Ammon's horn (tissue), 1 donor: ENCODE measurements around the gene MESD.

Experiments
- DNase-seq: peaks from one replicate; pipeline ENCODE4 v3.0.0-alpha.2; 2016; ENCODE audit warnings: low spot score

The MESD gene

DNA sequence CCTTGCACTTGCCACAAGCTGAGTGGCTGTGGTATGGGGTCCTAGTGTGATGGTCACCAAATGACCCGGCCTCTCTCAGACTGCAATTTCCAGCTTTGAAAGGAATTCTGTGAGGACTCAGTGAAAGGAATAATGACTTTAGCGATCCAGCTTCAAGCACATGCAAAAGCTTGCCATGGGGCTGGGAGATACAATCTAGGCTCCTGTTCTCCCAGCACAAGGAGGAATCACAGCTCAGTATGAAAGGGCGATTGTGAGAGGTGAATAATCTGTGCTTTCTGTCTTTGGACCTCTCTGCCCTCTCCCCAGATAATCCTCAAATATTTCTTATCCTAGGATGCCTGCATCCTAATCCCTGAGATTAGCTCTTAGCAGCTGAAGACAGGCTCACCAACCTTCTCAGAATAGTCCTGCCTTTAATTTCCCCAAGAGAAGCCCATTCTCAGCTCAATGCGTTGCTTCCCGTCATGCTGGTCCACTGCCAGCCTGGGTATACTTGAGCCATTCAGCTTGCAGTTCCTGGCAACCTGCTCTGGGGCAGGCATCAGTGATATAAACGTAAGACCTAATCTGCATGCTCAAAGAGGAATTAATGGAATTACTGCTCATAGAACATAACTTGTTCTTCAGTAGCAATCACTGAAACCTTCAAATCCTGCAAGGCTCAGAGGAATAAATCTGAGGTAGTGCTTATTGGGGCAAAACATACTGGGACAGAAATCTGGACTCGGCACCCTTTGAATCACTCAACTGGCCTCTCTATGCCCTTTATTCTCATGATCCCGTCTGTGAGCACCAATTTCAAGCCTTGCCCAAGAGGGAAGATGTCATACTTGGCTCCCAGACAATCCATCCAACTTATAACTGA is 26.2 kb upstream of the MESD start:
- peak; percentile 86 for DNase-seq

DNA sequence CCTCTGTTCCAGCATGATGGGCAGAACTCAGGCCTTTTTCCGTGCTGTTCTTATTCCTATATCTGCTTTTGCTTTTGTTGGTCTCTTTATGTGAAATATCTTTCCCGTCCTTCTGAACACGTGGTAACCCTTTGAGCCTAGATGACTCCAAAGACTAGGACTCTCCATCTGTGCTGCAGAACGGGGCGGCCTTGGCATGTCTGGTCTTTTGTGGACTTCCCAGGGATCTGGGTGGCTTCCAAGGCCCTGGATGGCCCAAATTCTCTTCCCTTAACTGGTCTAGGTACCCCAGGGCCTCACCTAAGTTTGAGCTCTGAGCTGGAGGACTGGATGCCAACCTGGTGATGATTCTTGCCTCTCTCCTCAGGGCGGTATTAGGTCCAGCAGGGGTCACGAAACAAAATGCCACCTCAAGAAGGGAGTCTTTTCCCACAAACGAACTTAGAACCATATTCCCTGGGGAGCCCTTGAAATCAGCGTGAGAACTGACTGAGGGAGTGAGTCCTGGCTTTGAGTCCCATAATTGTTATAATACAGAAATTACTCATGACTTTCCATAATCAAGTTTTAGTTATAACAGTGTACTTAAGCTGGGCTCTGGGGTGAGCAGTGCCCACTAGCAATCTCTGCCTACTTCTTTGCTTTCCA is 25.0 kb upstream of the MESD start:
- no peak for DNase-seq

DNA sequence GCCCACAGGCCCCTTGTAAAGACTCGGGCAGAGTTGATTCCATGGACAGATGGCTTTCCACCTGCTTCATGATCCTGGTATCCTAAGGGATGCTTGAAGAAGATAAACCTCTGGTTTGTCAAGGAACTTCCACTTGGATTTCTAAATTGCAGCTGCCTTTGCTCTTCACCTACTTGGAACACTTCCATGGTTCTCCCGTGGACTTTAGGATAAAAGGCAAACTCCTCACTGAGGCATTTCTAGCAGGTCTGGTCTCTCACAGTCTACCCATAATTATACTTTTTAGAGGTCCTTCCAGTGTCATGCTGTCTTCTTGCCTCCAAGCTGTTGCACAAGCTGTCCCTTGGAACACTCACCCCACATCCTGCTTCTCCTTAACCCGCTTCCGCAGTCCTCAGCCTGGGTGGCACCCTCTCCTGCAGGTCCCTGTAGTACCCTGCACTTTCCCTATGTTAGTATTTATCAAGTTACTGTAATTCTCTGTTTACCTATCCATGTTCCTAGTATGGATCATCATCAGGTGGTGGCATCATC is 23.8 kb upstream of the MESD start:
- DNase-seq = no peak

DNA sequence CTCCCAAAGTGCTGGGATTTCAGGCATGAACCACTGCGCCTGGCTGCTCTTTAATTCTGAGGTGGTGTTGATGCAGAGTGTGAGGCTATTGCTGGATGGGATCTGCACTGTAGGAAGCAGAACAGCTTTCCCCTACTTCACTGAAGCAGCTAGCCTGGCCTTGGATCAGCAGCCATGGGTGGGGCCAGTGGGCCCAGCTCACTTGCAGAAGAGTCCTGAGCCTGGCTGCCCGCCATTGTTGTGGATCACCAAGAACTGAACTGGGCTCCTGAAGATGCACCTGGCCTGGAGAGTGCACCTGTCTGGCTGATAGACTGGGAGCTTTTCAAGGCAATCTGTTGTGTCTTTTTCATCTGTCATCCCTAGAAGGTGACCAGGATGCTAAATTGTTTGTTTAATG is 23.0 kb upstream of the MESD start:
- DNase-seq = no peak

DNA sequence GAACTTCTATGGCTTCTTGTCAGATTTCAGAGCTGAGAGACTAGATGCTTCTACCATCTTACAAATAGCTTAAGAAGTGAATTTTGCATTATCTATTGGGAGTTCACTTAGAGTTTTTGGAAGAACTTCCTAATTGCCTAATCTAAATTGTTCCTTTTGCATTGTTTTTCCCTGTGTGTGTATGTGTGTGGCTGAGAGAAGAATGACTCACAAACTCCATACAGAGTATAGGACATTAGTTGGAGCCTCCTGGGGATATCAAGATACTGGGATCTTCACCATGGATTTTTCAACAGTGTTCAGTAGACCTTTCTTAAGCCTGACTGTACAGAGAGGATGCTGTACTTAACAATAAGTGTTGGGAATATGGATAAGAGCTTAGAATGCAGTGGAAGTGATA is 22.0 kb upstream of the MESD start:
- no peak for DNase-seq

DNA sequence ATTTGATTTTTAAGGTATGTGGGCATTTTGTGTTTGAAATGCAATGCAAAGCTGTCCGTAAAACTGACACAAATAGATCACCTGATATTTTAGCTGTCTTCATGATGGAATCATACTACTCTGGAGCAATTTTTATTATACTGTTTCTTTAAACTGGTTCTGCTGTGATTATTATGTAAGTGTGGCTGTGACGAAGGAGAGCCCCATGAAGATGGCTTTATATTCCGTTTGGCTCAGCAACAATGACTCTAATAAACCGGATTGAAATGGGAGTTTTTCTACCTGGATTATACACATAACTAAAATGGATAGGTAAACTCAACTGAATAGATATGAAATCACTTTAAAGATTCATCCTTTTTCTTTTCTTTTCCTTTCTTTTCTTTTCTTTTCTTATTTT is 20.5 kb upstream of the MESD start:
- DNase-seq = no peak

DNA sequence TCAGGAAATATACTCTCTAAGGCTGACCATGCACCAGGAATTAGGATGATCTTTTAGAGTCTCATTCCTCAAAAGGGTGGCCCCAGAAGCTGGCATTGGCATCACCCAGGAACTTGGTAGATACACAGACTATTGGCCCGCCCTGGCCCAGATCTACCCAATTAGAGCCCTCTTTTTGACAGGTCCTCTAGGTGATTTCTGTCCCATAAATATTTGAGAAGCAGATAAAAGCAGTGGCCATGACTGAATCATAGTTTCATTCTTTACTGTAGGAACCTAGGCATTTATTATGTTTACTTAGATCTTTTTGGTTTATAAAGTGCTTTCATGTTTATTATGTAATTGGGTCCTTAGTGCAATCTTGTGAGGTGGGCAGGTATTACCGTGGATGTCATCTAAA is 18.7 kb upstream of the MESD start:
- DNase-seq = no peak

DNA sequence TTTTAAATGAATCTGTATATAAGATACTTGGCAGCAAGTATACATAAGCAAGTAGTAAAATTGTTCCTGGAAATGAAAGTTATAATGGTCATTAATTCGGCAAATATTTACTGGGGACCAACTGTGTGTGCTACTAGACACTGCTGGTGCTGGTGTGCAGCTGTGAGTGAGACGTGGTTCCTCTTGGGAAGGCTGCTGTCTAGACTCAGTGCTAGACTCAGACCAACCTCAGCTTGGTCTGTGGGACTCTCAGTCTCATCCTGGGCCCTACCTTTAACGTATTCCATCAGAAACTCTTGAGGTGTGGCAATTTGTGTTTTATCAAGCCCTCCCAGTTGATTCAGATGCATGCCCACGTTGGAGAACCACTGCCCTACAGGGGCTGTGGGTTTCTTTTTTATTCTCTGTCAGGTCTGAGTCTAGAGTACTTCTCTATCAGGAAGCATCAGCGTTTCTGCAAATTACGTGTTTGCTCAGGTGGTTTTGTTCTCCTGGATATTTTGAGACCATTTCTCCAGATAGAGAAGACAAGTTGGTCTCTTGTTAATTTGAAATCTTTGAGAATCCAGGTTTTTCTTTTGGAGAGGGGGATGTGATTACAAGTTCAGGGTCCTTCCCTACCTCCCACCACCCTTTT is 17.9 kb upstream of the MESD start:
- DNase-seq = no peak

GRCh38 chr15:81006124-81006523 is 16.5 kb upstream of the MESD start:
- no peak for DNase-seq

DNA sequence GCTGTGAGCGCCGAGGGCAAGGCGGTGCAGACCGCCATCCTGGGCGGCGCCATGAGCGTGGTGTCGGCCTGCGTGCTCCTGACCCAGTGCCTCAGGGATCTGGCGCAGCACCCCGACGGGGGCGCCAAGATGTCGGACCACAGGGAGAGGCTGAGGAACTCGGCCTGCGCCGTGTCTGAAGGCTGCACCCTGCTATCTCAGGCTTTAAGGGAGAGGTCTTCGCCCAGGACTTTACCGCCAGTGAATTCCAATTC is 13.4 kb upstream of the MESD start:
- DNase-seq = no peak

DNA sequence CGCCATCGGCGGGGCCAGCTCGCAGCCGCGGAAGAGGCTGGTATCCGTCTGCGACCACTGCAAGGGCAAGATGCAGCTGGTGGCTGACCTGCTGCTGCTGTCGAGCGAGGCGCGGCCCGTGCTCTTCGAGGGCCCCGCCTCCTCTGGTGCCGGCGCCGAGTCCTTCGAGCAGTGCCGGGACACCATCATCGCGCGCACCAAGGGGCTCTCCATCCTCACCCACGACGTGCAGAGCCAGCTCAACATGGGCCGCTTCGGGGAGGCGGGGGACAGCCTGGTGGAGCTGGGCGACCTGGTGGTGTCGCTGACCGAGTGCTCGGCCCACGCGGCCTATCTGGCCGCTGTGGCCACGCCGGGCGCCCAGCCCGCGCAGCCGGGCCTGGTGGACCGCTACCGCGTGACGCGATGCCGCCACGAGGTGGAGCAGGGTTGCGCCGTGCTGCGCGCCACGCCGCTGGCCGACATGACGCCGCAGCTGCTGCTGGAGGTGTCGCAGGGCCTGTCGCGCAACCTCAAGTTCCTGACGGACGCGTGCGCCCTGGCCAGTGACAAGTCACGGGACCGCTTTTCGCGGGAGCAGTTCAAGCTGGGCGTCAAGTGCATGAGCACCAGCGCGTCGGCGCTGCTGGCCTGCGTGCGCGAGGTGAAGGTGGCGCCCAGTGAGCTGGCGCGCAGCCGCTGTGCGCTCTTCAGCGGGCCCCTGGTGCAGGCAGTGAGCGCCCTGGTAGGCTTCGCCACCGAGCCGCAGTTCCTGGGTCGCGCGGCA is 12.9 kb upstream of the MESD start:
- no peak for DNase-seq

GRCh38 chr15:81002009-81002330 is 12.4 kb upstream of the MESD start:
- no peak for DNase-seq

DNA sequence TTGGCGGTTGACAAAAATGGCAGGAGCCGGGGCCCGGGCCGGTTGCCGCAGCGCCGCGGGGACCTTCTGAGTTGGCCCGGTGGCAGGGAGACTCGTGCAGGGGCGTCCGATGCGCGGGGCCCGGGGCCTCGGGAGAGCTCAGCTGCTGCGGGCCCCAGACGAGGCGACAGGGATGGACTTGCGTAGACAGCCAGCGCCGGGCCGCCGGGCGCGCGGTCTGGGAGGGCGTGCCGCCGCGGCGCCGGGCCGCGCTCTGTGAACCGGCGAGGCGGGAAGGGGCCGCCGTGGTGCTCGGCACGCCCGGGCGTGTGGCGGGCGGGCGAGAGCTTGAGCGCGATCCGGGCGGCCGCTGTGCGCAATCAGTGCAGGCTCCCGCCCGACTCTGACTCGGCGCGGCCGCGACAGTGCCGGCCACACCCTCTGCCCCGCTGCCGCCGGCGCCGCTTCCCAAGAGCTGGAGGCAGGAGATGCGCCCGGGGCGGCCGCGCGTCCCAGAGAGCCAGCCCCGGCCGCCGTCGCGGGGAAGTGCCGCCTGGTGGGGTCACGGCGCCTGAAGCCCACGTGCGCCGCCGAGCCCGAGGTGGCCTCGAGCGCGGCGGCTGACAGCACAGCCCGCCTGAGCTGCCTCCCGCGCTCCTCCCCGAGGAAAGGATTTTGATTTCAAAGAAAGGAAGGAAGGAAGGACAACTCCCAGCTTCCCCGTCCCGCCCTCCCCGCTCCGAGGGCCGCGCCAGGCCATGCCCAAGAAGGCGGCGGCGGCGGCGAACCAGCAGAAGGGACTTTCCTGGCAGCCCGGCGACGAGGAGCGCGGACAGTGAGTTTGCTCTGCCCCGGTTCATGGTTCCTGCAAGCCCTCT is 11.8 kb upstream of the MESD start:
- peak; percentile 47 for DNase-seq

- peak; percentile 89 for DNase-seq
Observed at GRCh38 chr15:81000624-81001151, 11.1 kb upstream of the MESD start, which contains the start of gene TLNRD1. TSS of gene TLNRD1 (plus strand) at chr15:81000923. CDS start at chr15:81002272, 1,349 bp downstream.

GRCh38 chr15:81000144-81000623 is 10.6 kb upstream of the MESD start:
- DNase-seq = no peak

GRCh38 chr15:80999623-81000036 is 10.0 kb upstream of the MESD start:
- DNase-seq = no peak

DNA sequence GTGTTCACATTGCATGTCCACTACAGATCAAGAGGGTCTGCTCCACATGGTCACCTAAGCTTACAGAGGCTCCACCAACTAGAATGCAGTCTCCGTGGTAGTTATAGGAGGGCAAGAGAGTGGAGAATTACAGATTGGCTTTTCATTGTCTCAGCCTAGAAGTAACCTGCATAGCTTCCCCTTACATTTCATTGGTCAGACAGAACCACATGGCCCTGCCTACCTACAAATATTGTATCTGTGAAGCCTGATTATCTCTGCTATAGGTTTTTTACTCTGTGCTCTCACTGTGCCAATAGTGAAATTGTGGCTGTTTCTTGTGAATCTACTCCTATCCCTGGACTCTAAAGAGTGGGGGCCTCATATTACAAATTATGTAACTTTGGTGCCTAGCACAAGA is 8.6 kb upstream of the MESD start:
- DNase-seq = no peak

- no peak for DNase-seq
Observed at GRCh38 chr15:80997692-80998091, 8.1 kb upstream of the MESD start.

DNA sequence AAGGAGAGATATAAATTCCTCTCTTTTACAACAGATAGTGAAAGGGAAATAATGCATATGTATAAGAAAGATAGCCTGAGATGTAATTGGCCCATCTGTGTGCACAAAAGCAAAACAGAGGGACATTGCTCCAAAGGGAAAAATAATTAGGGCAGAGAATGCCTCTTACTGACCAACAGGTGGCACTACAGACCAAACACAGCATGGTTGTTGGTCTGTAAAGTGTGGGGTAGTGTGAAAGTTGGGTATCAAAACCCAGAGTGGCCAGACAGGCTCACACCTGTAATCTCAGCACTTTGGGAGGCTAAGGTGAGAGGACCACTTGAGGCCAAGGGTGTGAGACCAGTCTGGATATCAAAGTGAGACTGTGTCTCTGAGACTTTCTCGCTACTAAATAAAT is 6.6 kb upstream of the MESD start:
- DNase-seq = no peak

DNA sequence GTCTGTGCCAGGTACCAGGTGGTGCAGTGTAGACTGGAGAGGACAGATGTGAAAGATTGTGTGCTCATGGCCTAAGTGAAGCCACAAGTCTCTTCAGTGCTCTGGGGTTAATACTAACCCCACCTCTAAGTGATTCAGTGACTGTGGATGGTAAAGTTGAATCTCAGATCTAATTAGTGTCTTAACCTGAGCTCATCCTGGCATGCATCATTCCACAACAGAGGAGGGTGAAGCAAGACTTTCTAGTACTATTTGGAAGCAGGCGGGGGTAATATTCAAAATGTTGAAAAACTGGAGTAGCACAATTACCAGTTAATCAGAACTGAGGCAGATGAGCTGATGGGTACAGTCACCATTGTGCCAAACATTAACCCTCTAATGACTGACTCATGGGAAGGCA is 2.8 kb upstream of the MESD start:
- DNase-seq = no peak

DNA sequence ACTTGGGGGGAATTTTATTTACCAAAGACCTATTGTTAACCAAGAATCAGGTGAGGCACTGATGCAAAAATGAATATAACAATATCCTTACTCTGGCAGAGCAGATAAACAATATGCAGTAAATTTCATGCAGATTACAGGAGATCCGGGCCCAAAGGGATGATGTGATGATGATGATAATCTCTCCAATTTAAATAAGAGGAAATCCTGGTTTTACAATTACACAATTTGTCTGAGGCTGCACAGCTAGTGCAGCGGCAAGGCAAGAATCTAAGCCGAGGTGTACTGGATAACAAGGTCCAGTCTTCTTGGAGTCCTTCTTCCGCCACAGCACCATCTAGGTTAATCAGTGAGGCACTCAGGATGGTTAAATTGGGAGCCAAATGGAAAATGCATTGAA is 2.4 kb upstream of the MESD start:
- DNase-seq = no peak
